GM23338 (cell line): ENCODE measurements around the gene ZFHX3. TPM values are rescaled to one million over a fixed set of nuclear protein-coding genes. Genes with fewer than 3 reads are reported as not detected.

Source experiments
- ATAC-seq: fragments of 200-7000 bp; cut with Tn5 transposase; 3 replicates; pipeline ENCODE4 v1.9.1; 2020
- DNase-seq: peaks from one replicate; pipeline ENCODE4 v3.0.0-alpha.2; 2015; ENCODE audit warnings: low spot score
- H2AFZ ChIP-seq: fragments of 200-600 bp; sonication (generic); 2 replicates; pipeline ENCODE4 v1.8.0; 2016; ENCODE audit warnings: antibody characterized with exemption, mild to moderate bottlenecking, moderate library complexity
- H3F3A ChIP-seq: fragments of 200-600 bp; sonication (generic); replicated peaks from 2 replicates; pipeline ENCODE4 v1.8.0; 2017; ENCODE audit warnings: antibody characterized with exemption, mixed run types, low read depth
- H3K27ac ChIP-seq: fragments of 200-600 bp; sonication (generic); 2 replicates; pipeline ENCODE4 v1.6.1; 2016; ENCODE audit warnings: low read depth
- H3K27me3 ChIP-seq: fragments of 200-600 bp; sonication (generic); 2 replicates; pipeline ENCODE4 v1.8.0; 2016; ENCODE audit warnings: mild to moderate bottlenecking, mixed run types, moderate library complexity; ENCODE audit not compliant: insufficient read depth
- H3K36me3 ChIP-seq: fragments of 200-600 bp; sonication (generic); 2 replicates; pipeline ENCODE4 v1.8.0; 2016; ENCODE audit warnings: mild to moderate bottlenecking; ENCODE audit not compliant: insufficient read depth
- H3K4me1 ChIP-seq: fragments of 200-600 bp; sonication (generic); 2 replicates; pipeline ENCODE4 v1.8.0; 2016; ENCODE audit warnings: mild to moderate bottlenecking, moderate library complexity; ENCODE audit not compliant: insufficient read depth
- H3K4me2 ChIP-seq: fragments of 200-600 bp; sonication (generic); 2 replicates; pipeline ENCODE4 v1.7.1; 2017; ENCODE audit warnings: mixed run types
- H3K4me3 ChIP-seq: fragments of 200-600 bp; sonication (generic); 2 replicates; pipeline ENCODE4 v1.6.1; 2016; ENCODE audit warnings: mixed run types
- H3K79me2 ChIP-seq: fragments of 200-600 bp; sonication (generic); replicated peaks from 2 replicates; pipeline ENCODE4 v1.8.0; 2017; ENCODE audit warnings: mild to moderate bottlenecking; ENCODE audit not compliant: insufficient read depth
- H3K9me2 ChIP-seq: fragments of 200-600 bp; sonication (generic); 2 replicates; pipeline ENCODE4 v1.8.0; 2017; ENCODE audit not compliant: insufficient read depth
- H4K20me1 ChIP-seq: fragments of 200-600 bp; sonication (generic); replicated peaks from 2 replicates; pipeline ENCODE4 v1.8.0; 2017; ENCODE audit warnings: mild to moderate bottlenecking; ENCODE audit not compliant: insufficient read depth
- H3K27ac Mint-ChIP-seq: 2 replicates; pipeline ENCODE4 v1.8.0; 2020; ENCODE audit warnings: inconsistent platforms, mild to moderate bottlenecking, moderate library complexity, mixed read lengths
- H3K27me3 Mint-ChIP-seq: 3 replicates; pipeline ENCODE4 v1.8.0; 2022; ENCODE audit warnings: low read depth, mild to moderate bottlenecking, moderate library complexity, mixed read lengths, inconsistent platforms; ENCODE audit not compliant: insufficient read depth, poor library complexity
- H3K36me3 Mint-ChIP-seq: 3 replicates; pipeline ENCODE4 v1.8.0; 2021; ENCODE audit warnings: low read depth, mild to moderate bottlenecking, inconsistent platforms, moderate library complexity, mixed read lengths
- H3K4me1 Mint-ChIP-seq: 3 replicates; pipeline ENCODE4 v1.8.0; 2020; ENCODE audit warnings: mild to moderate bottlenecking, inconsistent platforms, mixed read lengths
- H3K4me3 Mint-ChIP-seq: 3 replicates; pipeline ENCODE4 v1.8.0; 2021; ENCODE audit warnings: moderate library complexity, mild to moderate bottlenecking, inconsistent platforms, mixed read lengths
- H3K9me3 Mint-ChIP-seq: 3 replicates; pipeline ENCODE4 v1.8.0; 2020; ENCODE audit warnings: moderate library complexity, mild to moderate bottlenecking, inconsistent platforms, mixed read lengths
- EZH2 ChIP-seq: fragments of 200-600 bp; sonication (generic); IDR thresholded peaks from one replicate; pipeline ENCODE4 v1.8.0; 2017; ENCODE audit warnings: antibody characterized with exemption, mild to moderate bottlenecking, low read depth; ENCODE audit not compliant: unreplicated experiment
- JUNB ChIP-seq: IDR thresholded peaks from one replicate; pipeline ENCODE4 v1.6.1; 2016; ENCODE audit warnings: antibody characterized with exemption; ENCODE audit not compliant: unreplicated experiment
- POLR2AphosphoS5 ChIP-seq: IDR thresholded peaks from 2 replicates; pipeline ENCODE4 v1.6.1; 2016; ENCODE audit warnings: antibody characterized with exemption, low read depth
- STAT1 ChIP-seq: IDR thresholded peaks from one replicate; pipeline ENCODE4 v1.6.1; 2016; ENCODE audit warnings: antibody characterized with exemption; ENCODE audit not compliant: unreplicated experiment
- ZNF114 ChIP-seq: fragments of 250-450 bp; sonication (Bioruptor Pico); IDR thresholded peaks from 2 replicates; pipeline ENCODE4 v1.5.0; 2020; ENCODE audit warnings: mild to moderate bottlenecking, moderate library complexity
- ZNF331 ChIP-seq: fragments of 250-450 bp; sonication (Bioruptor Pico); IDR thresholded peaks from 2 replicates; pipeline ENCODE4 v1.5.0; 2020; ENCODE audit warnings: low read depth, mild to moderate bottlenecking, moderate library complexity
- polyA plus RNA-seq: library from polyadenylated mRNA; unstranded; fragments of >200 nt; fragmentation: Nextera tagmentation; extraction: Ambion mirVana; gene quantifications from 2 replicates; pipeline ENCODE4 v1.2.1, GENCODE V29; 2016
- total RNA-seq: library from RNA; depleted of rRNA; stranded (reverse); fragments of >200 nt; shearing (Covaris generic); gene quantifications from 2 replicates; pipeline ENCODE4 v1.2.3, GENCODE V29; 2014
- TF ChIP-seq, protein P1 (sequence below), 2 experiments: fragments of 200-600 bp in 1 of 2; sonication (generic) in 1 of 2; conservative IDR thresholded peaks; 2 replicates each; pipeline versions ENCODE4 v1.5.1 to v1.6.1; 2016 to 2017; ENCODE audit warnings: antibody characterized with exemption in 2 of 2, low read depth in 2 of 2, mild to moderate bottlenecking in 2 of 2, moderate library complexity in 1 of 2
- TF ChIP-seq, protein P2 (sequence below): IDR thresholded peaks from one replicate; pipeline ENCODE4 v1.6.1; 2018; ENCODE audit warnings: antibody characterized with exemption; ENCODE audit not compliant: unreplicated experiment
- TF ChIP-seq, protein P3 (sequence below): IDR thresholded peaks from 2 replicates; pipeline ENCODE4 v1.6.1; 2016; ENCODE audit warnings: antibody characterized with exemption

Gene ZFHX3
- total and polyA plus RNA-seq, 2 experiments from 2014 or later: 1.0 to 1.5 TPM

DNA sequence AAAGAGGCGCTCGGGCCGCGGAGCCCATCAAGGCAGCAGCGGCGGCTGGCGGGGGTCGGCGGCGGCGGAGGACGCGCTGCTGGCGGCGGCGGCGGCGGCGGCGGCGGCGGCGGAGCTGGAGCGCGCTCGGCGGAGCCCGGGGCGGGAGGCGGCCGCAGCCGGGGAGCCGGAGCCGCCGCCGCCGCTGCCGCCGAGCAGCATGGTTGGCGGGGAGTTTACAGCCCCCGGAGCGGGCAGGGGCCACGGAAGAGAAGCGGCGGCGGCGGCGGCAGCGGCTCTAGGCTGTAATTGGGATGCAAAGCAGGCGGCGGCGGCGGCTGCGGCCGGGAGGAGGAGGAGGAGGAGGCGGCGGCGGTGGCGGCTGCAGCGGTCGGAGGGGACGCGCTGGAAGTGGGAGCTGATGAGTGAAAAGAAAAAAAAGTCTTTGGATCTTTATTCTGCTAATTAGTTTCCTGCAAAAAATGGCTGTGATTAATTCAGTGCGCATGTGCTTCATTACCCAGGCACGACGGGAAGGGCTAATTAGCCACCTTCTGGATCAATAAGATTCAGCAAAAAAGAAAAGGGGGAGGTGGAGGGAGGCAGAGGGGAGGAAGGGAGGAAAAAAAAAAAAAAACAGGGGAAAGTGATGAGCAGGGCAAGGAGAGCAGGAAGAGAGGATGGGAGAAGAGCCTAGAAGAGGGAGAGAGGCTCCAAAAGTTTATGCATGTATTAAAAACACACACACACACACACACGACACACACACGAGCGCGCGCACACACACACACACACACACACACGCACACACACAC, 10.9 kb upstream of the ZFHX3 start:
- no peak overlapping the region for H3K27ac Mint-ChIP-seq
- H3K9me3 Mint-ChIP-seq: no peaks in the 10 kb centered on the region; the same call in 2 of the 3 replicates
- H3K4me1 Mint-ChIP-seq: peaks cover 64% of the 10 kb centered on the region
- H3K27me3 ChIP-seq: peaks cover 83% of the 10 kb centered on the region
- ATAC-seq (peak; percentile 11), DNase-seq (peak; percentile 75)
- no peak overlapping the region for H3K27ac ChIP-seq
- no peaks in the 10 kb centered on the region; the same call in 2 of the 3 replicates for H3K36me3 Mint-ChIP-seq
- H3K27me3 Mint-ChIP-seq: peaks cover 51% of the 10 kb centered on the region
- H3K79me2 ChIP-seq: 0 out of 2 replicates have a peak, but pooled peaks cover 5% of the 10 kb centered on the region
- no peak overlapping the region for H2AFZ ChIP-seq
- no peaks in the 10 kb centered on the region for H3K36me3 ChIP-seq
- TF ChIP-seq POLR2AphosphoS5: no peak
- TF ChIP-seq STAT1: no peak
- TF ChIP-seq ZNF114: no peak
- TF ChIP-seq, protein P1, sequence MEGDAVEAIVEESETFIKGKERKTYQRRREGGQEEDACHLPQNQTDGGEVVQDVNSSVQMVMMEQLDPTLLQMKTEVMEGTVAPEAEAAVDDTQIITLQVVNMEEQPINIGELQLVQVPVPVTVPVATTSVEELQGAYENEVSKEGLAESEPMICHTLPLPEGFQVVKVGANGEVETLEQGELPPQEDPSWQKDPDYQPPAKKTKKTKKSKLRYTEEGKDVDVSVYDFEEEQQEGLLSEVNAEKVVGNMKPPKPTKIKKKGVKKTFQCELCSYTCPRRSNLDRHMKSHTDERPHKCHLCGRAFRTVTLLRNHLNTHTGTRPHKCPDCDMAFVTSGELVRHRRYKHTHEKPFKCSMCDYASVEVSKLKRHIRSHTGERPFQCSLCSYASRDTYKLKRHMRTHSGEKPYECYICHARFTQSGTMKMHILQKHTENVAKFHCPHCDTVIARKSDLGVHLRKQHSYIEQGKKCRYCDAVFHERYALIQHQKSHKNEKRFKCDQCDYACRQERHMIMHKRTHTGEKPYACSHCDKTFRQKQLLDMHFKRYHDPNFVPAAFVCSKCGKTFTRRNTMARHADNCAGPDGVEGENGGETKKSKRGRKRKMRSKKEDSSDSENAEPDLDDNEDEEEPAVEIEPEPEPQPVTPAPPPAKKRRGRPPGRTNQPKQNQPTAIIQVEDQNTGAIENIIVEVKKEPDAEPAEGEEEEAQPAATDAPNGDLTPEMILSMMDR (conservative IDR thresholded peaks at IDR 0.05; ENCODE audit: low read depth in 2 of 2): no peak
- TF ChIP-seq, protein P2, sequence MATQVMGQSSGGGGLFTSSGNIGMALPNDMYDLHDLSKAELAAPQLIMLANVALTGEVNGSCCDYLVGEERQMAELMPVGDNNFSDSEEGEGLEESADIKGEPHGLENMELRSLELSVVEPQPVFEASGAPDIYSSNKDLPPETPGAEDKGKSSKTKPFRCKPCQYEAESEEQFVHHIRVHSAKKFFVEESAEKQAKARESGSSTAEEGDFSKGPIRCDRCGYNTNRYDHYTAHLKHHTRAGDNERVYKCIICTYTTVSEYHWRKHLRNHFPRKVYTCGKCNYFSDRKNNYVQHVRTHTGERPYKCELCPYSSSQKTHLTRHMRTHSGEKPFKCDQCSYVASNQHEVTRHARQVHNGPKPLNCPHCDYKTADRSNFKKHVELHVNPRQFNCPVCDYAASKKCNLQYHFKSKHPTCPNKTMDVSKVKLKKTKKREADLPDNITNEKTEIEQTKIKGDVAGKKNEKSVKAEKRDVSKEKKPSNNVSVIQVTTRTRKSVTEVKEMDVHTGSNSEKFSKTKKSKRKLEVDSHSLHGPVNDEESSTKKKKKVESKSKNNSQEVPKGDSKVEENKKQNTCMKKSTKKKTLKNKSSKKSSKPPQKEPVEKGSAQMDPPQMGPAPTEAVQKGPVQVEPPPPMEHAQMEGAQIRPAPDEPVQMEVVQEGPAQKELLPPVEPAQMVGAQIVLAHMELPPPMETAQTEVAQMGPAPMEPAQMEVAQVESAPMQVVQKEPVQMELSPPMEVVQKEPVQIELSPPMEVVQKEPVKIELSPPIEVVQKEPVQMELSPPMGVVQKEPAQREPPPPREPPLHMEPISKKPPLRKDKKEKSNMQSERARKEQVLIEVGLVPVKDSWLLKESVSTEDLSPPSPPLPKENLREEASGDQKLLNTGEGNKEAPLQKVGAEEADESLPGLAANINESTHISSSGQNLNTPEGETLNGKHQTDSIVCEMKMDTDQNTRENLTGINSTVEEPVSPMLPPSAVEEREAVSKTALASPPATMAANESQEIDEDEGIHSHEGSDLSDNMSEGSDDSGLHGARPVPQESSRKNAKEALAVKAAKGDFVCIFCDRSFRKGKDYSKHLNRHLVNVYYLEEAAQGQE: no peak
- peaks cover 15% of the 10 kb centered on the region for H4K20me1 ChIP-seq
- H3K4me3 Mint-ChIP-seq: peak overlapping the region; percentile 69
- H3K4me1 ChIP-seq: peaks cover 79% of the 10 kb centered on the region
- peak overlapping the region; percentile 47 for H3K4me3 ChIP-seq
- H3K9me2 ChIP-seq: no peaks in the 10 kb centered on the region
- peaks cover 8% of the 10 kb centered on the region for H3F3A ChIP-seq
- H3K4me2 ChIP-seq: peak overlapping the region; percentile 91

DNA sequence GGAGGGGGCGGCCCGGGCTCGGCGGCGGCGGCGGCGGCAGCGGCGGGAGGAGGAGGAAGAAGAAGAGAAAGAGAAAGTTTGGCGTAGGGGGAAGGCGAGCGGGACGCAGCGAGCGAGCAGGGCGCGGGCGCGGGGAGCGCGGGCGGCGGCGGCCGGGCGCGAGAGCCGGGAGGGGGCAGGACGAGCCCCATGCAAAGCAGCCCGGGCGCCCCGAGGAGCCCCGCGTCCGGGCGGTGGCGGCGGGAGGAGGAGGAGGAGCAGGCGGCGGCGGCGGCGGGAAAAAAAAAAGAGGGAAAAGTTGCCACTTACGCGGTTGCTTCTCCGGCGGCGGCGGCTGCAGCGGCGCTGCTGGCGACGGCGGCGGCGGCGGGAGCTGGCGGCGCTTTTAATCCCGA, 10.3 kb upstream of the ZFHX3 start:
- H3K79me2 ChIP-seq: 0 out of 2 replicates have a peak, but pooled peaks cover 5% of the 10 kb centered on the region
- peak overlapping the region; percentile 91; the same call in 1 of the 2 replicates for H3K4me2 ChIP-seq
- H3K4me1 ChIP-seq: peaks cover 79% of the 10 kb centered on the region
- peaks cover 83% of the 10 kb centered on the region for H3K27me3 ChIP-seq
- peaks cover 8% of the 10 kb centered on the region for H3F3A ChIP-seq
- H3K4me3 ChIP-seq: peak overlapping the region; percentile 47; the same call in 1 of the 2 replicates
- no peak overlapping the region for H2AFZ ChIP-seq
- H3K36me3 ChIP-seq: no peaks in the 10 kb centered on the region
- Mint-ChIP-seq H3K4me1 (peaks cover 58% of the 10 kb centered on the region), H3K4me3 (peak overlapping the region; percentile 69), H3K27me3 (peaks cover 45% of the 10 kb centered on the region), H3K27ac (no peak overlapping the region), H3K9me3 (no peaks in the 10 kb centered on the region; the same call in 2 of the 3 replicates), H3K36me3 (no peaks in the 10 kb centered on the region; the same call in 2 of the 3 replicates)
- peaks cover 15% of the 10 kb centered on the region for H4K20me1 ChIP-seq
- H3K27ac ChIP-seq: no peak overlapping the region
- no peaks in the 10 kb centered on the region for H3K9me2 ChIP-seq
- DNase-seq (peak; percentile 62), ATAC-seq (no peak)
- TF ChIP-seq, protein P3, sequence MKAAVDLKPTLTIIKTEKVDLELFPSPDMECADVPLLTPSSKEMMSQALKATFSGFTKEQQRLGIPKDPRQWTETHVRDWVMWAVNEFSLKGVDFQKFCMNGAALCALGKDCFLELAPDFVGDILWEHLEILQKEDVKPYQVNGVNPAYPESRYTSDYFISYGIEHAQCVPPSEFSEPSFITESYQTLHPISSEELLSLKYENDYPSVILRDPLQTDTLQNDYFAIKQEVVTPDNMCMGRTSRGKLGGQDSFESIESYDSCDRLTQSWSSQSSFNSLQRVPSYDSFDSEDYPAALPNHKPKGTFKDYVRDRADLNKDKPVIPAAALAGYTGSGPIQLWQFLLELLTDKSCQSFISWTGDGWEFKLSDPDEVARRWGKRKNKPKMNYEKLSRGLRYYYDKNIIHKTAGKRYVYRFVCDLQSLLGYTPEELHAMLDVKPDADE: no peak
- TF ChIP-seq JUNB: no peak
- TF ChIP-seq ZNF331 (CRISPR knock-in tag): no peak
- TF ChIP-seq STAT1: no peak
- peak; percentile 78 for TF ChIP-seq EZH2
- TF ChIP-seq ZNF114: no peak
